GM10248 (cell line): ENCODE results near the gene ADAMTS13.

Experiments
- CTCF ChIA-PET: fragments of 300-600 bp; sonication (Branson Sonifier 250); formaldehyde crosslinking; extraction: SDS; loops from one replicate; lab custom pipeline; 2021; ENCODE audit warnings: antibody characterized with exemption; lab: Yijun Ruan, JAX
- POLR2A ChIA-PET: fragments of 350-650 bp; sonication (Branson Sonifier 250); formaldehyde crosslinking; extraction: SDS; loops from one replicate; lab custom pipeline; 2020; ENCODE audit warnings: antibody characterized with exemption; lab: Yijun Ruan, JAX
- DNase-seq: peaks from one replicate; pipeline ENCODE4 v3.0.0; 2012; ENCODE audit errors: extremely low spot score
- TF ChIP-seq, protein P1 (sequence below): IDR thresholded peaks from 2 replicates; pipeline ENCODE4 v1.5.1; 2012; ENCODE audit warnings: mild to moderate bottlenecking, low read depth; ENCODE audit errors: extremely low read depth, missing control alignments, control extremely low read depth

ADAMTS13 gene

GRCh38 chr9:133454325-133454724 is 32.2 kb downstream of the ADAMTS13 start:
- ChIA-PET POLR2A (no interaction called here), CTCF (interaction anchor here (0.9 to 1.3 kb wide), 2 partner anchors 16 to 20 kb away, joined by 3 to 5 read pairs; no protein-coding TSS in a partner anchor)
- no peak for DNase-seq

DNA sequence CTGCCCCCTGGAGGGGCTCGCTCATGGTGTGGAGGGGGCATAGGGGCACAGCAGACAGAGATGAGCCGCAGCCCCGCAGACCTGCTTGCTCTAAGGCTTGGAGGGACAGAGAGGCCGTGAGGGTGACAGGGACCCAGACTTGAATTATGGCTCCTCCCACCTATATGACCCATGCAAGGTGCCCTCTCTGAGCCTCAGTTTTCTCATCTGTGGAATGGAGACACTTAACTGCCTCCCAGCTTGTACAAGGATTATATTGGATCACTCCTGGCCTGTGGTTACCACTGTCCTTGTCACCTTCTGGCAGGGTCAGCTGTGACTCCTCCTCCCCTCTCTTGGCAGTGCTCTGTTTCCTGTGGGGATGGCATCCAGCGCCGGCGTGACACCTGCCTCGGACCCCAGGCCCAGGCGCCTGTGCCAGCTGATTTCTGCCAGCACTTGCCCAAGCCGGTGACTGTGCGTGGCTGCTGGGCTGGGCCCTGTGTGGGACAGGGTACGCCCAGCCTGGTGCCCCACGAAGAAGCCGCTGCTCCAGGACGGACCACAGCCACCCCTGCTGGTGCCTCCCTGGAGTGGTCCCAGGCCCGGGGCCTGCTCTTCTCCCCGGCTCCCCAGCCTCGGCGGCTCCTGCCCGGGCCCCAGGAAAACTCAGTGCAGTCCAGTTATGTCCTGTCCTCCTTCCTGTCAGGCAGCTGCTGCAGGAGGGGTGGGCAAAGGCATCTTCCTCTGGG is 32.9 kb downstream of the ADAMTS13 start:
- TF ChIP-seq, protein P1, sequence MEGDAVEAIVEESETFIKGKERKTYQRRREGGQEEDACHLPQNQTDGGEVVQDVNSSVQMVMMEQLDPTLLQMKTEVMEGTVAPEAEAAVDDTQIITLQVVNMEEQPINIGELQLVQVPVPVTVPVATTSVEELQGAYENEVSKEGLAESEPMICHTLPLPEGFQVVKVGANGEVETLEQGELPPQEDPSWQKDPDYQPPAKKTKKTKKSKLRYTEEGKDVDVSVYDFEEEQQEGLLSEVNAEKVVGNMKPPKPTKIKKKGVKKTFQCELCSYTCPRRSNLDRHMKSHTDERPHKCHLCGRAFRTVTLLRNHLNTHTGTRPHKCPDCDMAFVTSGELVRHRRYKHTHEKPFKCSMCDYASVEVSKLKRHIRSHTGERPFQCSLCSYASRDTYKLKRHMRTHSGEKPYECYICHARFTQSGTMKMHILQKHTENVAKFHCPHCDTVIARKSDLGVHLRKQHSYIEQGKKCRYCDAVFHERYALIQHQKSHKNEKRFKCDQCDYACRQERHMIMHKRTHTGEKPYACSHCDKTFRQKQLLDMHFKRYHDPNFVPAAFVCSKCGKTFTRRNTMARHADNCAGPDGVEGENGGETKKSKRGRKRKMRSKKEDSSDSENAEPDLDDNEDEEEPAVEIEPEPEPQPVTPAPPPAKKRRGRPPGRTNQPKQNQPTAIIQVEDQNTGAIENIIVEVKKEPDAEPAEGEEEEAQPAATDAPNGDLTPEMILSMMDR: no peak
- CTCF ChIA-PET: interaction anchor here (0.9 to 1.3 kb wide), 2 partner anchors 17 to 21 kb away, joined by 3 to 5 read pairs; no protein-coding TSS in a partner anchor
- DNase-seq: no peak
- POLR2A ChIA-PET: no interaction called here

More at GRCh38 chr9:133454325-133454724, 32.2 kb downstream of the ADAMTS13 start:
- TF ChIP-seq, protein P1: no peak

GRCh38 chr9:133455936-133456335 is 33.8 kb downstream of the ADAMTS13 start:
- TF ChIP-seq, protein P1: no peak
- POLR2A ChIA-PET: no interaction called here
- no peak for DNase-seq
- CTCF ChIA-PET: no interaction called here

- POLR2A ChIA-PET: no interaction called here
These were observed 34.2 kb downstream of the ADAMTS13 start for GRCh38 chr9:133456409-133456808.

DNA sequence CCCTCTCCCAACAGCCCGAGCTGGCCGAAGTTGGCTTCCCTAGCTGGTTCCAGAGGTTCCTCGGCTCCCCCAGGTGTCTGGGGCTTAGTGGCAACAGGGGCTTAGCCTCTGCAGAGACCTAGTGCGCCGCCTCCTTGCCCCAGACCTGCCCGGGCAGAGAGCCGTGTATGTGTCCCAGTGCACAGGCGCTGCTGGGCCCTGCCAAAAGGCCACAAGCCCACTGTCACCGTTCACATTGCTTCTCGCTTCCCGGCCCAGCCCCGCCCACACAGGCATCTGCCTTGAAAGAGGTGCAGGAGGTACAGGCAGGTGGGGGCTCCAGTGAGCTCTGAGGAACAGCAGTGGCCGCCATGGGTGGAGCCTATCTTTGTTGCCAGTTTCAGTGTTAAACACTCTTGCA is 35.1 kb downstream of the ADAMTS13 start:
- ChIA-PET CTCF (interaction anchor here (1.0 to 1.5 kb wide), 2 partner anchors 29 to 313 kb away, joined by 3 to 7 read pairs; no protein-coding TSS in a partner anchor), POLR2A (no interaction called here)
- DNase-seq: no peak
- TF ChIP-seq, protein P1: no peak

More at GRCh38 chr9:133456409-133456808, 34.2 kb downstream of the ADAMTS13 start:
- CTCF ChIA-PET: no interaction called here
- DNase-seq: no peak
- TF ChIP-seq, protein P1: peak; percentile 16

- CTCF ChIA-PET: interaction anchor here (1.0 to 1.5 kb wide), 2 partner anchors 29 to 314 kb away, joined by 3 to 7 read pairs; no protein-coding TSS in a partner anchor
- DNase-seq: no peak
- POLR2A ChIA-PET: no interaction called here
- TF ChIP-seq, protein P1: no peak
These were observed 35.6 kb downstream of the ADAMTS13 start for GRCh38 chr9:133457748-133458147.
